Spleen (tissue), 11 donors: ENCODE data around the gene FMN2. TPM values are rescaled to one million over a fixed set of nuclear protein-coding genes. Genes with fewer than 3 reads are reported as not detected.

Source experiments
- DNase-seq: peaks from one replicate; pipeline ENCODE4 v3.0.0-alpha.2; 2020
- H3K27ac ChIP-seq, 8 donors: fragments of 200-600 bp; sonication (generic) in 7 of 8; 1 replicate in 4 of 8; 2 replicates in 4 of 8; pipeline versions ENCODE4 v1.5.0 to v1.8.0; 2016 to 2021; ENCODE audit warnings: inconsistent platforms in 4 of 8, mild to moderate bottlenecking in 4 of 8, moderate library complexity in 1 of 8
- H3K27me3 ChIP-seq, 7 donors: fragments of 200-600 bp; sonication (generic) in 6 of 7; replicated peaks in 1 of 7; 1 replicate in 4 of 7; 2 replicates in 3 of 7; pipeline versions ENCODE4 v1.5.0 to v1.8.0; 2016 to 2021; ENCODE audit warnings: inconsistent platforms in 3 of 7, mild to moderate bottlenecking in 1 of 7
- H3K36me3 ChIP-seq, 6 donors: fragments of 200-600 bp; sonication (generic) in 5 of 6; 1 replicate in 4 of 6; 2 replicates in 2 of 6; pipeline versions ENCODE4 v1.5.0 to v1.8.0; 2016 to 2021; ENCODE audit warnings: inconsistent platforms in 2 of 6
- H3K4me1 ChIP-seq, 6 donors: fragments of 200-600 bp; sonication (generic) in 5 of 6; 1 replicate in 3 of 6; 2 replicates in 3 of 6; pipeline versions ENCODE4 v1.5.0 to v1.8.0; 2016 to 2021; ENCODE audit warnings: inconsistent platforms in 3 of 6
- H3K4me3 ChIP-seq, 8 donors: fragments of 200-600 bp; sonication (generic) in 7 of 8; 1 replicate in 4 of 8; 2 replicates in 4 of 8; pipeline versions ENCODE4 v1.5.0 to v1.8.0; 2016 to 2021; ENCODE audit warnings: inconsistent platforms in 4 of 8, mild to moderate bottlenecking in 4 of 8, moderate library complexity in 2 of 8
- H3K9me3 ChIP-seq, 8 donors: fragments of 200-600 bp; sonication (generic) in 7 of 8; 1 replicate in 4 of 8; 2 replicates in 4 of 8; pipeline versions ENCODE4 v1.5.0 to v1.8.0; 2016 to 2021; ENCODE audit warnings: inconsistent platforms in 4 of 8
- CTCF ChIP-seq, 11 experiments: fragments of 200-600 bp in 7 of 11; fragments of 450-650 bp in 4 of 11; sonication (generic) in 4 of 11; IDR thresholded peaks in 8 of 11; conservative IDR thresholded peaks in 3 of 11; 1 replicate in 7 of 11; 2 replicates in 4 of 11; pipeline versions ENCODE4 v1.4.0 to v1.8.0; 2016 to 2021; ENCODE audit warnings: antibody characterized with exemption in 11 of 11, inconsistent platforms in 4 of 11, mild to moderate bottlenecking in 1 of 11
- POLR2A ChIP-seq, 3 donors: fragments of 450-650 bp; IDR thresholded peaks; one replicate each; pipeline ENCODE4 v1.5.1; 2017; ENCODE audit warnings: antibody characterized with exemption in 3 of 3, mild to moderate bottlenecking in 1 of 3
- POLR2AphosphoS5 ChIP-seq, 3 donors: sonication (generic); formaldehyde crosslinking; IDR thresholded peaks; one replicate each; pipeline ENCODE4 v1.5.1; 2017; ENCODE audit warnings: antibody characterized with exemption in 3 of 3
- whole genome bisulfite sequencing, 5 donors: extraction: QIAGEN DNeasy Blood & Tissue Kit in 3 of 5; methylation state at CpG; one replicate each; pipeline versions ENCODE4 v1.1.5 to v1.1.7; 2013 to 2018; 5-methylcytosine and 5-hydroxymethylcytosine counted together
- intact Hi-C: fragments of 100-400 bp; cut with DNase I; formaldehyde crosslinking; loops from one replicate; pipeline ENCODE4 v1.15.0; 2023; ENCODE audit warnings: low total_unique reads
- polyA plus RNA-seq, 3 donors: library from polyadenylated mRNA; stranded (reverse); fragments of 200-250 nt; gene quantifications; one replicate each; pipeline ENCODE4 v1.2.1, GENCODE V29; 2013
- total RNA-seq, 7 donors: library from RNA; depleted of rRNA in 3 of 7; stranded (reverse); fragments of >200 nt in 3 of 7; fragmentation: NEBNext Ultra II Directional in 4 of 7; extraction: Animal tissue kit (Norgen Biotek cat#: 25700) in 4 of 7; gene quantifications; one replicate each; pipeline versions ENCODE4 v1.1.0 to v1.2.1, GENCODE V29; 2016 to 2021
- donor health status: healthy with polysubstance abuse.
- donor health status: DM: no; HTN: no; CAD: no; lungs with moderate emphysema.
- donor health status: DM: no; HTN: no; CAD: no.
- donor health status: Bipolar disorder and iron deficiency.
- donor health status: healthy.
- donor health status: DM: no; HTN: no; CAD: no.
- donor health status: DM: yes; HTN: yes; CAD: no.

The FMN2 gene
- total and polyA plus RNA-seq, 10 donors, result 0.04 to 0.24 (median 0.12) TPM; not detected in 6

GRCh38 chr1:240441669-240442068, 350.0 kb downstream of the FMN2 start:
- no peaks in the 10 kb centered on the region for H3K27me3 ChIP-seq
- 85 to 97% (median 89%) methylated on average over 1 of the region's 1 CpG for WGBS, 5 donors
- no peaks in the 10 kb centered on the region for H3K4me1 ChIP-seq
- intact Hi-C loops, result no loop called here
- no peaks in the 10 kb centered on the region for H3K9me3 ChIP-seq
- H3K27ac ChIP-seq, result no peak overlapping the region
- no peaks in the 10 kb centered on the region for H3K36me3 ChIP-seq
- TF ChIP-seq CTCF (IDR thresholded peaks at IDR 0.05 in 8 of 11, conservative IDR thresholded peaks at IDR 0.05 in 3 of 11) (no peak), POLR2A (IDR thresholded peaks at IDR 0.05) (no peak), POLR2AphosphoS5 (IDR thresholded peaks at IDR 0.05) (no peak)
- no peak for DNase-seq
- H3K4me3 ChIP-seq, result no peak overlapping the region

- Histone ChIP-seq H3K9me3 (no peaks in the 10 kb centered on the region), H3K4me1 (no peaks in the 10 kb centered on the region), H3K27me3 (no peaks in the 10 kb centered on the region), H3K27ac (no peak overlapping the region), H3K4me3 (no peak overlapping the region), H3K36me3 (no peaks in the 10 kb centered on the region)
- TF ChIP-seq POLR2A (IDR thresholded peaks at IDR 0.05) (no peak), CTCF (IDR thresholded peaks at IDR 0.05 in 8 of 11, conservative IDR thresholded peaks at IDR 0.05 in 3 of 11) (no peak), POLR2AphosphoS5 (IDR thresholded peaks at IDR 0.05) (no peak)
- no peak for DNase-seq
- 79 to 90% (median 81%) methylated on average over 3 of the region's 3 CpGs for WGBS, 5 donors
- intact Hi-C loops, result no loop called here
Measured at GRCh38 chr1:240445369-240445768, 353.7 kb downstream of the FMN2 start.

GRCh38 chr1:240455228-240455821, 363.6 kb downstream of the FMN2 start:
- no peak for TF ChIP-seq POLR2AphosphoS5 (IDR thresholded peaks at IDR 0.05)
- peak in 6 of 11 experiments; percentile 9 to 28 (median 21) for TF ChIP-seq CTCF (IDR thresholded peaks at IDR 0.05 in 8 of 11, conservative IDR thresholded peaks at IDR 0.05 in 3 of 11)
- H3K9me3 ChIP-seq, result no peaks in the 10 kb centered on the region
- DNase-seq, result no peak
- H3K4me3 ChIP-seq, result no peak overlapping the region
- H3K27ac ChIP-seq, result no peak overlapping the region
- intact Hi-C loops, result no loop called here
- no peaks in the 10 kb centered on the region for H3K36me3 ChIP-seq
- WGBS, 5 donors, result 55 to 77% (median 64%) methylated on average over 7 of the region's 7 CpGs
- H3K27me3 ChIP-seq, result no peaks in the 10 kb centered on the region
- H3K4me1 ChIP-seq, result no peaks in the 10 kb centered on the region

GRCh38 chr1:240457203-240457602, 365.5 kb downstream of the FMN2 start:
- Histone ChIP-seq H3K27me3 (no peaks in the 10 kb centered on the region), H3K9me3 (no peaks in the 10 kb centered on the region), H3K36me3 (no peaks in the 10 kb centered on the region), H3K4me1 (no peaks in the 10 kb centered on the region), H3K27ac (no peak overlapping the region), H3K4me3 (no peak overlapping the region)
- intact Hi-C loops, result no loop called here
- DNase-seq, result no peak
- 84 to 95% (median 86%) methylated on average over 5 of the region's 5 CpGs for WGBS, 5 donors
- TF ChIP-seq POLR2A (IDR thresholded peaks at IDR 0.05) (no peak), POLR2AphosphoS5 (IDR thresholded peaks at IDR 0.05) (no peak), CTCF (IDR thresholded peaks at IDR 0.05 in 8 of 11, conservative IDR thresholded peaks at IDR 0.05 in 3 of 11) (no peak)
